HepG2 (cell line): ENCODE data around the gene SYT1. TPM values are rescaled to one million over a fixed set of nuclear protein-coding genes. Genes with fewer than 3 reads are reported as not detected.

Source experiments
- ATAC-seq: fragments of 200-7000 bp; cut with Tn5 transposase; 3 replicates; pipeline ENCODE4 v1.9.1; 2020; ENCODE audit warnings: mild to moderate bottlenecking, moderate library complexity
- BruUV-seq: library from RNA; stranded (reverse); fragments of 400-500 nt; replicated peaks from 2 replicates; lab custom pipeline; 2021; lab: Mats Ljungman, UMichigan
- CTCF ChIA-PET: fragments of 300-600 bp; formaldehyde crosslinking; extraction: SDS; loops from one replicate; lab custom pipeline; 2021; ENCODE audit warnings: low total read pairs, inconsistent platforms, low intra/inter-chr PET ratio; lab: Yijun Ruan, JAX
- POLR2A ChIA-PET: fragments of 350-600 bp; sonication (Branson Sonifier 250); formaldehyde crosslinking; loops from one replicate; lab custom pipeline; 2020; ENCODE audit warnings: antibody characterized with exemption, inconsistent platforms; lab: Yijun Ruan, JAX
- DNase-seq: peaks from one replicate; pipeline ENCODE4 v3.0.0-alpha.2; 2015; ENCODE audit warnings: low spot score
- FAIRE-seq: peaks from 3 replicates; lab custom pipeline; 2011; peaks lifted over from hg19 to GRCh38; lab: Jason Lieb, UNC
- H2AFZ ChIP-seq: one replicate; pipeline ENCODE4 v1.6.1; 2011; ENCODE audit warnings: low read length, inconsistent platforms
- H3K27ac ChIP-seq: fragments of 300-600 bp; 3 replicates; pipeline ENCODE4 v1.8.0; 2011; ENCODE audit warnings: mixed run types, mild to moderate bottlenecking, mixed read lengths, low read length, inconsistent platforms; ENCODE audit not compliant: insufficient read depth; ENCODE audit errors: extremely low read length
- H3K27me3 ChIP-seq, 2 experiments: fragments of 200-600 bp in 1 of 2; 2 replicates in 1 of 2; 3 replicates in 1 of 2; pipeline versions ENCODE4 v1.6.0 to v1.8.0; 2011; ENCODE audit warnings: low read length in 2 of 2, mild to moderate bottlenecking in 2 of 2, moderate library complexity in 2 of 2, inconsistent platforms in 1 of 2; ENCODE audit not compliant: insufficient read depth in 2 of 2, control insufficient read depth in 1 of 2
- H3K36me3 ChIP-seq, 2 experiments: fragments of 200-600 bp in 1 of 2; replicated peaks in 1 of 2; 2 replicates in 1 of 2; 3 replicates in 1 of 2; pipeline versions ENCODE4 v1.5.1 to v1.8.0; 2011; ENCODE audit warnings: low read length in 2 of 2, inconsistent platforms in 1 of 2; ENCODE audit not compliant: insufficient read depth in 2 of 2, control insufficient read depth in 1 of 2
- H3K4me1 ChIP-seq: 2 replicates; pipeline ENCODE4 v1.5.1; 2012; ENCODE audit warnings: low read length, inconsistent platforms; ENCODE audit not compliant: insufficient read depth
- H3K4me2 ChIP-seq: 2 replicates; pipeline ENCODE4 v1.6.0; 2011; ENCODE audit warnings: low read depth, low read length, inconsistent platforms
- H3K4me3 ChIP-seq, 3 experiments: fragments of 200-600 bp in 1 of 3; sonication (generic), shearing (Covaris generic) in 1 of 3; replicated peaks in 1 of 3; 2 replicates each; pipeline ENCODE4 v1.5.1; 2011 to 2016; ENCODE audit warnings: low read length in 3 of 3, inconsistent platforms in 2 of 3, low read depth in 2 of 3, mild to moderate bottlenecking in 2 of 3, control low read depth in 1 of 3, mixed read lengths in 1 of 3; ENCODE audit not compliant: insufficient read depth in 1 of 3
- H3K79me2 ChIP-seq: one replicate; pipeline ENCODE4 v1.6.1; 2011; ENCODE audit warnings: low read length, inconsistent platforms; ENCODE audit not compliant: insufficient read depth
- H3K9ac ChIP-seq: 2 replicates; pipeline ENCODE4 v1.6.0; 2011; ENCODE audit warnings: mild to moderate bottlenecking, low read depth, low read length, inconsistent platforms; ENCODE audit not compliant: insufficient read depth
- H3K9me3 ChIP-seq: 2 replicates; pipeline ENCODE4 v1.5.1; 2012; ENCODE audit warnings: mild to moderate bottlenecking, low read length
- H4K20me1 ChIP-seq: 2 replicates; pipeline ENCODE4 v1.6.0; 2011; ENCODE audit warnings: inconsistent platforms, mild to moderate bottlenecking, low read length, moderate library complexity; ENCODE audit not compliant: insufficient read depth
- ADNP ChIP-seq: sonication (generic); formaldehyde crosslinking; IDR thresholded peaks from 2 replicates; pipeline ENCODE4 v1.4.0; 2020; ENCODE audit warnings: missing genetic modification reagents
- BHLHE40 ChIP-seq: IDR thresholded peaks from 2 replicates; pipeline ENCODE4 v1.6.1; 2011; ENCODE audit warnings: low read length, improper control_type of control experiment
- CHCHD3 ChIP-seq: sonication (generic); formaldehyde crosslinking; IDR thresholded peaks from 2 replicates; pipeline ENCODE4 v1.8.0; 2022; ENCODE audit warnings: mild to moderate bottlenecking, missing genetic modification reagents, moderate library complexity
- E2F1 ChIP-seq: sonication (generic); formaldehyde crosslinking; IDR thresholded peaks from 2 replicates; pipeline ENCODE4 v1.5.0; 2020; ENCODE audit warnings: missing genetic modification reagents
- FOXO4 ChIP-seq: sonication (generic); formaldehyde crosslinking; conservative IDR thresholded peaks from 2 replicates; pipeline ENCODE4 v1.8.1; 2023; ENCODE audit warnings: missing genetic modification reagents
- MEIS2 ChIP-seq: sonication (generic); formaldehyde crosslinking; IDR thresholded peaks from 2 replicates; pipeline ENCODE4 v1.9.0; 2021; ENCODE audit warnings: mild to moderate bottlenecking, missing genetic modification reagents
- MXD1 ChIP-seq: sonication (generic); formaldehyde crosslinking; IDR thresholded peaks from 2 replicates; pipeline ENCODE4 v1.4.0; 2020; ENCODE audit warnings: mild to moderate bottlenecking, missing genetic modification reagents
- ZBTB25 ChIP-seq: IDR thresholded peaks from 2 replicates; pipeline ENCODE4 v1.6.1; 2018; ENCODE audit warnings: missing genetic modification reagents
- ZFP36L2 ChIP-seq: sonication (generic); formaldehyde crosslinking; IDR thresholded peaks from 2 replicates; pipeline ENCODE4 v1.4.0; 2020; ENCODE audit warnings: missing genetic modification reagents
- ZNF546 ChIP-seq: sonication (generic); formaldehyde crosslinking; conservative IDR thresholded peaks from 2 replicates; pipeline ENCODE4 v1.8.1; 2023; ENCODE audit warnings: mild to moderate bottlenecking, missing genetic modification reagents
- ZNF550 ChIP-seq: sonication (generic); formaldehyde crosslinking; IDR thresholded peaks from 2 replicates; pipeline ENCODE4 v1.4.0; 2020; ENCODE audit warnings: mild to moderate bottlenecking, missing genetic modification reagents, borderline replicate concordance
- ZNF704 ChIP-seq: sonication (generic); formaldehyde crosslinking; IDR thresholded peaks from 2 replicates; pipeline ENCODE4 v1.8.1; 2023; ENCODE audit warnings: mild to moderate bottlenecking, inconsistent platforms, moderate library complexity, missing genetic modification reagents, borderline replicate concordance
- ZNF747 ChIP-seq: sonication (generic); formaldehyde crosslinking; IDR thresholded peaks from 2 replicates; pipeline ENCODE4 v1.8.1; 2023; ENCODE audit warnings: missing genetic modification reagents, mild to moderate bottlenecking, borderline replicate concordance
- ZNF878 ChIP-seq: sonication (generic); formaldehyde crosslinking; IDR thresholded peaks from 2 replicates; pipeline ENCODE4 v1.8.1; 2023; ENCODE audit warnings: mild to moderate bottlenecking, missing genetic modification reagents, moderate library complexity
- WGBS: methylation state at CpG from one replicate; pipeline ENCODE4 v1.1.6; 2017; ENCODE audit warnings: low lambda C conversion rate; 5-methylcytosine and 5-hydroxymethylcytosine counted together
- in situ Hi-C: cut with HindIII; loops from 2 replicates; pipeline ENCODE4 v1.10.0; 2017; ENCODE audit warnings: low pct_unique_long_range_greater_than_20kb; ENCODE audit not compliant: extremely low pct_ligation_motif_present
- intact Hi-C: fragments of 100-400 bp; cut with micrococcal nuclease; formaldehyde crosslinking; loops from one replicate; pipeline ENCODE4 v1.10.0; 2022; ENCODE audit not compliant: unreplicated experiment
- polyA plus RNA-seq, 8 experiments: library from polyadenylated mRNA; depleted of rRNA in 3 of 8; stranded (reverse) in 7 of 8; unstranded in 1 of 8; fragments of >200 nt; fragmentation: Illumina TruSeq in 4 of 8; extraction: Trizol in 4 of 8; gene quantifications; 2 replicates each; pipeline versions ENCODE4 v1.2.1 to v1.2.3, GENCODE V29; 2011 to 2016; ENCODE audit warnings: low read depth in 4 of 8, missing spikeins in 1 of 8, mixed read lengths in 1 of 8; ENCODE audit not compliant: insufficient read depth in 1 of 8
- total RNA-seq, 5 experiments: library from RNA; depleted of rRNA; stranded (reverse); fragments of >200 nt; fragmentation: Illumina TruSeq; extraction: Trizol; gene quantifications; 2 replicates each; pipeline ENCODE4 v1.2.3, GENCODE V29; 2016; ENCODE audit warnings: low read depth in 1 of 5

Gene SYT1
- total and polyA plus RNA-seq, 2 of the 13 experiments (the other 11 are each of a cell fraction or from before 2014, with no cell fraction given): not detected

- no peak for TF ChIP-seq ZBTB25
- no peak for TF ChIP-seq MEIS2 (CRISPR knock-in tag)
Observed at GRCh38 chr12:79283364-79283763, 418.8 kb downstream of the SYT1 start (continued).

GRCh38 chr12:79288911-79289310, 424.3 kb downstream of the SYT1 start:
- no peaks in the 10 kb centered on the region for H3K9me3 ChIP-seq
- no peaks in the 10 kb centered on the region for H3K36me3 ChIP-seq
- FAIRE-seq (no peak), DNase-seq (no peak), ATAC-seq (no peak)
- intact Hi-C loops: no loop called here
- H4K20me1 ChIP-seq: no peaks in the 10 kb centered on the region
- H3K9ac ChIP-seq: no peak overlapping the region
- in situ Hi-C loops: no loop called here
- WGBS: 2% methylated on average over 3 of the region's 3 CpGs
- H3K27ac ChIP-seq: no peak overlapping the region
- H2AFZ ChIP-seq: no peak overlapping the region
- ChIA-PET CTCF (no interaction called here), POLR2A (no interaction called here)
- BruUV-seq: no TSS peak
- TF ChIP-seq ADNP (no peak), ZFP36L2 (CRISPR knock-in tag) (no peak), ZNF747 (CRISPR knock-in tag) (no peak), BHLHE40 (no peak), CHCHD3 (CRISPR knock-in tag) (no peak), ZNF704 (CRISPR knock-in tag) (no peak), ZNF546 (CRISPR knock-in tag) (no peak), ZNF550 (no peak), MXD1 (no peak), E2F1 (CRISPR knock-in tag) (no peak), FOXO4 (CRISPR knock-in tag) (no peak), ZNF878 (no peak)
- H3K4me1 ChIP-seq: no peaks in the 10 kb centered on the region
- H3K4me3 ChIP-seq: no peak overlapping the region
- H3K27me3 ChIP-seq: no peaks in the 10 kb centered on the region
- no peaks in the 10 kb centered on the region for H3K79me2 ChIP-seq
- no peak overlapping the region for H3K4me2 ChIP-seq
